ES-I3 (cell line): ENCODE results near the gene APLP2.
"Not testable (repeated sequence)": the region's sequence is repeated elsewhere in the genome, so short reads cannot be mapped to it uniquely, and the experiment has no call there.

Experiments used
- H3K36me3 ChIP-seq: 2 replicates; pipeline ENCODE4 v1.6.1; 2013; ENCODE audit warnings: mild to moderate bottlenecking, low read length, control low read depth, moderate library complexity; ENCODE audit not compliant: insufficient read depth
- H3K4me1 ChIP-seq: 2 replicates; pipeline ENCODE4 v1.6.1; 2013; ENCODE audit warnings: mild to moderate bottlenecking, control low read depth, low read length; ENCODE audit not compliant: insufficient read depth
- H3K9ac ChIP-seq: 2 replicates; pipeline ENCODE4 v1.6.1; 2013; ENCODE audit warnings: low read depth, mild to moderate bottlenecking, low read length, moderate library complexity
- H3K9me3 ChIP-seq: 2 replicates; pipeline ENCODE4 v1.6.1; 2013; ENCODE audit warnings: mild to moderate bottlenecking, low read length, moderate library complexity; ENCODE audit not compliant: control insufficient read depth, insufficient read depth

APLP2 gene

GRCh38 chr11:130192845-130193267, 123.2 kb downstream of the APLP2 start:
- no peak overlapping the region for H3K9ac ChIP-seq
- no peaks in the 10 kb centered on the region for H3K4me1 ChIP-seq
- no peaks in the 10 kb centered on the region for H3K9me3 ChIP-seq
- no peaks in the 10 kb centered on the region; the same call in 1 of the 2 replicates for H3K36me3 ChIP-seq

GRCh38 chr11:130193551-130193950, 123.9 kb downstream of the APLP2 start:
- H3K9me3 ChIP-seq, H3K4me1 ChIP-seq, H3K9ac ChIP-seq, H3K36me3 ChIP-seq: not testable (repeated sequence)
